EH (cell line): ENCODE data around the gene RABGAP1L.

ENCODE experiments used
- DNase-seq: peaks from one replicate; pipeline ENCODE4 v3.0.0-alpha.2; 2015; ENCODE audit warnings: low read depth

Gene RABGAP1L

GRCh38 chr1:174935961-174936727 is 776.8 kb downstream of the RABGAP1L start:
- no peak for DNase-seq

GRCh38 chr1:174938281-174939007 is 779.1 kb downstream of the RABGAP1L start:
- no peak for DNase-seq

- DNase-seq: no peak
These were observed 780.6 kb downstream of the RABGAP1L start for GRCh38 chr1:174939775-174940545.

- DNase-seq: no peak
These were observed 781.4 kb downstream of the RABGAP1L start for GRCh38 chr1:174940646-174941175.

- DNase-seq: no peak
These were observed 783.4 kb downstream of the RABGAP1L start for GRCh38 chr1:174942547-174943255.

GRCh38 chr1:174946031-174946430 is 786.7 kb downstream of the RABGAP1L start:
- no peak for DNase-seq

GRCh38 chr1:174949061-174949460 is 789.7 kb downstream of the RABGAP1L start:
- DNase-seq: no peak

- DNase-seq: no peak
These were observed 790.3 kb downstream of the RABGAP1L start for GRCh38 chr1:174949645-174950044.

- DNase-seq: no peak
These were observed 794.2 kb downstream of the RABGAP1L start for GRCh38 chr1:174953285-174954072.

- no peak for DNase-seq
These were observed 794.7 kb downstream of the RABGAP1L start for GRCh38 chr1:174954073-174954460.

- DNase-seq: no peak
These were observed 795.6 kb downstream of the RABGAP1L start for GRCh38 chr1:174954671-174955669.

- DNase-seq: no peak
These were observed 796.8 kb downstream of the RABGAP1L start for GRCh38 chr1:174956086-174956485.

GRCh38 chr1:174956976-174957375 is 797.7 kb downstream of the RABGAP1L start:
- DNase-seq: no peak

- DNase-seq: no peak
These were observed 798.5 kb downstream of the RABGAP1L start for GRCh38 chr1:174957829-174958228.

- DNase-seq: no peak
These were observed 799.1 kb downstream of the RABGAP1L start for GRCh38 chr1:174958396-174958795.

- DNase-seq: no peak
These were observed 801.0 kb downstream of the RABGAP1L start for GRCh38 chr1:174960362-174960761.

- DNase-seq: no peak
These were observed 804.3 kb downstream of the RABGAP1L start for GRCh38 chr1:174963529-174964125.

GRCh38 chr1:174964261-174964971 is 805.1 kb downstream of the RABGAP1L start:
- DNase-seq: peak; percentile 11

GRCh38 chr1:174964972-174965361 is 805.6 kb downstream of the RABGAP1L start:
- no peak for DNase-seq
